ENCODE results near the gene MTHFD1L.

MTHFD1L gene

DNA sequence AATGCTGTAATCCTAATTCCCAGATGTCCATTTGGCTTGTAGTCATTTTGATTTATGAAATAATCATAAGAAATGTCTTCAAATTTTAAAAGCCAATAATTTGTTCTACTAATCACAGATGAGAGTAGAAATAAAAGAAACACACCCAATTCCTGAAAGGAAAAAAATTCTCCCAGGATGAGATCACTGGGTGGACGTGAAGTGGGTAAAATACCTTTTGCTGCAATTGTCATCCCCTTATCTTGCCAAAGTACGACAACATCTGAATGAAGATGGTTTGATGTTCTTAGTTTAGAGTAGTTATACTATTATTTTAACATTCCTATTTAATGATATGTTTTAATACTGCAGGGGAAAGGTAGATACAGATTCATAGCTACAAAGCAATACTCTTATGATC, 33.7 kb downstream of the MTHFD1L start:
- DNase-seq = no peak

DNA sequence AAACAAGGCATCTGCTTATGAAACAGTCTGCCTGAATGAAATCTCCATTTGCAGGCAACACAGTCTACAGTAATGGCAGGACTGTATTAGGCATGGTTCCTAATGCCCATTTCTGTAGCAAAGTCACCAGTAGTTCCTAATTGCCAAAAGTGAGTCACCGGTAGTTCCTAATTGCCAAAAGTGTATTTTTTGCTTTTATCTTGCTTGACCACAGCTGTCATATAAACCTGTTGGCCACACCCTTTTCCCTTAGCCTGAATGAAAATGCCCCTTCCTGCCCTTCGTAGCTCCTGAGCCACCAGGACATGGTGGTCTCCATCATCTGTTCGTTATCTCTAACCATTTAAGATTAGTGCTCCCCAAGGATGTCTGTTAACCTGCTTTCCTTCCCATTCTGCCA, 34.5 kb downstream of the MTHFD1L start:
- no peak for DNase-seq

- DNase-seq = no peak
Measured at GRCh38 chr6:150902142-150902776, 36.8 kb downstream of the MTHFD1L start.

DNA sequence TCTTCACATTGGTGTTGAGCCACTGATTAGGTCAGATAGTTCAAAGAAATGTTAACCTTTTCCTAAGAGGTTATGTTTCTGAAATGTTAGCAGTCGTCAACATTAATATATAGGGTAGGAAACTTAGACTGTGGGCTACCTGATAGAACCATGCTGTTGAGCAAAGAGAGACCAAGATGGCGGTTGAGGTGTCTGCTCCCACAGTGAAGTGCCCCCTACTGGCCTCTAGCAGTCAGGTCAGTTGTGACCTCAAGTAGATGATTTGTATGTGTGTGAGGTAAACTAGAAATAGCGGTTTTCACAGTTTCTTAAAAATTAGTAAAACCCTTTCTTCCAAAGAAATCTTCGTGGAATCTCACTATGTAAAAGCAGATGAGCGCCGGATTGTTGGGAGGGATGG, 40.3 kb downstream of the MTHFD1L start:
- no peak for DNase-seq

DNA sequence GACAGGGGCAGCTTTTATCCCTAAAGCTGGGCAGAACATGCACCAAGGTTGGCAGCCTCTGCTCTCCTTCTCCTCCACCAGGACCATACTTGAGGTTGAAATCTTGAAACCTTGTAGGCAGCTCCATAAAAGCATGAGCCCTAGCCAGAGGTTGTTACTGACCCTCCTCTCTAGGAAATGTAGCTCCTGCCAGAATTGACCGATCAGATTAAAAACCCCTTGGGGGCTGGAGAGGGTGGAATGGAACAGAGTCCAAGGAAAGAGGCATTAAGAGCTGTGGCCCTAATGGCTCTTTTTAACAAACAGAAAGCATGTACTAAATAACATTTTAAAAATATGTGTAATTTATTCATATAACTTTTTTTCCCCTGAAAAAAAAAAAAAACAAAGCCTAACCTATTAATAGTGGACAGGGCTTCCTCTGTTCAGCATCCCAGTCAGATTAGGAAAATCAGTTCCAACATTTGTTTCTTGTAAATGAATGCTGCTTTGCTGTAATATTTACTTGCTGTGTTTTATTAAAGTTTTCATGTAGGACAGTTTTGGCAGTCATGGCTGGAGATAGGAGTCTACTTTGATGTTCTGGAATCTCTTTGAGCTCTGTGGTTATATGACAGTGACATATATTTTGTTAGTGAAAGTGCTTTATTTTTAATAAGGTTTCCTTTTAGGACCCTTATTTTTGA, 41.3 kb downstream of the MTHFD1L start:
- no peak for DNase-seq

GRCh38 chr6:150907383-150907782, 41.9 kb downstream of the MTHFD1L start:
- no peak for DNase-seq

GRCh38 chr6:150908901-150909300, 43.4 kb downstream of the MTHFD1L start:
- DNase-seq = no peak

DNA sequence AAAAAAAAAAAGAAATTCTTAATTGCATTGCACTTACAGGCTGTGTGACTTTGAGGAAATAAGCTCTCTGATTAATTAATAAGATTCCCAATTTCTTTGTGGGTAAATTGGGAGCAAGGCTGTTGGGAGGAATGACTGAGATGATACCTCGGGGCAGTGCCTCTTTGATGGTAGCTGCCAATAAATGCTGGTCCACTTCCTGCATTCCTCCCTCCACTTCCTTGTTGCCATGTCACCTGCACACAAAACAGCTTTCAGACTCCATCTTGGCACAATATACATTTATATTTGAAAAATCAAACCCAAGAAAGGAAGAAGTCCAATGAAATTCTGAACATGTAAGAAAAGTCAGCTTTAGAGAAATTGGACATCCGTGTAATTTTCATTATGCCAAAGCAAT, 45.1 kb downstream of the MTHFD1L start:
- no peak for DNase-seq

DNA sequence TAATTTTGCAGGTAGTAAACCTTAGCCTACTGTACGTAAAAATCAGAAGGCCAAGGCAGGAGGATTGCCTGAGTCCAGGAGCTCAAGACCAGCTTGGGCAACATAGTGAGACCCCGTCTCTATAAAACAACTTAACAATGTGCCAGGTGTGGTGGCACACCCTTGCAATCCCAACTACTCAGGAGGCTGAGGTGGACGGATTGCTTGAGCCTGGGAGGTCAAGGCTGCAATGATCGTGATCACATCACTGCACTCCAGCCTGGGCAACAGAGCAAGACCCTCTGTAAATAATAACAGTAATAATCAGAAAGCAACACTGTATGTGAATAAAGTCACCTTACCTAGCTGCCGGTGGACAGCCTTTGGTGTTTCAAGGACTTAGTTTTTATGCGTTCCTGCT, 48.9 kb downstream of the MTHFD1L start:
- no peak for DNase-seq

- no peak for DNase-seq
Measured at GRCh38 chr6:150915131-150915879, 49.8 kb downstream of the MTHFD1L start.

GRCh38 chr6:150915880-150916265, 50.4 kb downstream of the MTHFD1L start:
- DNase-seq = no peak

DNA sequence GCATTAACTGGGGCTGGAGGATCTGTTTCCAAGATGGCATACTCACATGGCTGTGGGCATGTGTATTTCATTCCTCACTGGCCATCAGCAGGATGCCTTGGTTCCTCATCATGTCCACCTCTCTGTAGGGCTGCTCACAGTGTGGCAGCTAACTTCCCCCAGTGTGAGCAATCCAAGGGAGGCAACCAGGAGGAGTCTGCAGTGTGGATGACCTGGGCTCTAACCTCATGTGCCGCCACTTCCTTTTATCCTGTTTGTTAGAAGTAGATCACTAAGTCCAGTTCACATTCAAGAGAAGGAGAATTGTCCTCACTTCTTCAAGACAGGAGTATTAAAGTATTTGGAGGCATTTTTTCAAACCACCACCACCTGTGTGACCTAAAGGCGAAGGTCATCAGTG, 54.4 kb downstream of the MTHFD1L start:
- DNase-seq = no peak

GRCh38 chr6:150922137-150922536, 56.6 kb downstream of the MTHFD1L start:
- no peak for DNase-seq

DNA sequence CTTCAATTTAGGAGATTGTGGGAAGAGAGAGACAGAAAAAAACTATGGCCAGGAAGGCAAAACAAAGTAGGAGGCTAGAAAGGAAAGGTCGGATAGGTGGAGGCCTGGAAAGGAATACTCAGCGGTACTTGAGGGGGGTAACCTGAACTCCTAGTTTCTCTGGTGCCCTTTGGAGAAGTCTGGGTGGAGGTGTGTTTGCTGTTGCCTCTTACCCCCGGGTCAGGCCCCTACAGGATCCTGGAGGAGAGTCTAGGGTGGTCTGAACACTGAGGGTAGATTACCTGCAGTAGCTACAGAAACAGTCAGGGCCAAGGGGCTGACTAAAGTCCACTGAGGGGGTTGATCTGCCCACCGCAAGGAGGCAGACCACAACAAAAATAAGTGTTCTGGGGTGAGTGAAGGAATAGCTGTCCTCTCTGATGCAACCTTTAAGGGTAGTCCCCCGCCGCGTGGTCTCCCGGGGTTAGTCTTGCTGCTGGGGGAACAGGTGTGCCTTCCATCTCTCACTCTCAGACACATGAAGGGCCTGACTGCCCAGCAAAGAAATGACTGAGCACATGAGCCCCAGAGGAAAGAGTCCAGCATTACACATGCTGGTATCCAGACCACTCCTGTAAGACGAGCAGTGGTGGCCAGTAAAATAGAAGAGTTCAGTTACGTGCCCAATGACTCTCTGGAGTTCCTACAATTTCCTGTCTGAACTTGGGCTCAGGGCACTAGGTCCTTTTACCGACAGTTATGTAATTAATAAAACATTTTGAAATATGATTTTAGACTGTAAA, 59.5 kb downstream of the MTHFD1L start:
- DNase-seq = no peak

DNA sequence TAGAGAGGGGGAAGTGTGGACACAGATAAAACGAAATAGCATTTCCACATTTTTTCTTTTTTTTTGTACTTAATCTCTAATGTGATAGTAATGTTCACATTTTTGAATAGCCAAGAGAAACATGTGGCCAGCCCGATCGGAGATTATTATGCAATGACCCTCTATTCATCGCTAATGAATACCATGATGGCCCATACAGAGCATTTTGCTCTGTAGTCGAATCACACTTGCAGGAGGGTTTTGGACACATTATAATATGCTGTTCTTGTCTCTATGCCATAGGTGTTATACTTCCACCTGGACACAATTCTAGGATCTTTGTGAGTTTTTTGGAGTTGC, 60.1 kb downstream of the MTHFD1L start:
- DNase-seq = no peak

- no peak for DNase-seq
Measured at GRCh38 chr6:150925976-150926375, 60.5 kb downstream of the MTHFD1L start.

DNA sequence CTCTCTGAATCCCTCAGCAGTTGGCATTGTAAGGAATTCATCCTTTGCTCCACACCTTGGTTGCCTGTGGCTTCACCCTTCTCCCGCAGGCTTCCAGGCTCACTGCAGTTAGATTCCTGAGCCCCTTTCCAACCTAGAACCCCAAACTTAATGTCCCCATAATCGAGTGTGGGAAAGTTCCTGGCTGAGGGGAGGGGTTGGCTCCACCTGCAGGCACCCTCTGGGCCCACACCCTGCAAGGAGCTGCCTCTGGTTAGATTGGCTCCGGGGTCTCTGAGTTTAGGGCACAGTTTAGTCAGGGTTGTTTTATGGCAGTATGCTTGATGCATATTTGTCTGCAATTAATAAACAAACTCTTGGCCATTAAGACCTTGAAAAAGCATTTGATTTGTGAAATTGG, 63.4 kb downstream of the MTHFD1L start:
- no peak for DNase-seq

- no peak for DNase-seq
Measured at GRCh38 chr6:150929416-150929815, 63.9 kb downstream of the MTHFD1L start.

DNA sequence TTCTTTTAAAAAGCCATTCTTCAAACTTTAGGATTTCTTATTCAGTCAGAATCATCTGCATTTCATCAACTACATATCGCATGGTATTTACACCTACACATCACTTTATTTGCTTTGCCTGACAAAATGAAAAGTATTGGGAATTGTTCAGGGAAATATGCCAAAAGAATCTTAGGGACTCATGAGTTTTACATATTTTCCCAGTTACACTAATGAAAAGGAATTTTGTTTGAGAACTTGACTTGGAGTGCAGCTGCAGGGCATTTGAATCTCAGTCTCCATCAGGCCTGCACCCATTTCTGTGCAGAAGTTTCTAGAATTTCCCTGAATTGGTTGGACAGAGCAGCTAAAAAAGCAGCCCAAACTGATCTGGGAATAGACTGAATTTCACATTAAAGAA, 65.3 kb downstream of the MTHFD1L start:
- DNase-seq = no peak

DNA sequence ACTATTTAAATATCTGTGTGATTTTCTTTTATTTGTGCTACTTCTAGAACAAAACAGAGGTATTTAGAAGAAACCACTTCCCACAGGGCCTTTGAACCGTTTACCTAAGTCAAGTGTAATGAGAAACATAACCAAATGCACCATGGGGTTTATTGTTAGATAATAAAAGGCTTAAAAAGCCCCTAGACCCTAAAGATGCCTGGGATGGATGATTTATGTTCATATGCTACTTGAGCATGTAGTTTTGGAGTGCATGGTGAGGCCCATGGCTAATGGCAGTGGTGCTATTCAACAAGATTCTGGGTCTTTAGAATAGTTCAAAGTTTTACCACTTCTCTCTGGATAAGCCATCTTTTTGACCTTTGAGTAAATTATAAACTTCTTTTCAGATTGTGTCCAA, 65.9 kb downstream of the MTHFD1L start:
- DNase-seq = no peak

- DNase-seq = no peak
Measured at GRCh38 chr6:150932996-150933395, 67.5 kb downstream of the MTHFD1L start.

GRCh38 chr6:150934380-150934779, 68.9 kb downstream of the MTHFD1L start:
- DNase-seq = no peak

GRCh38 chr6:150936021-150936555, 70.6 kb downstream of the MTHFD1L start:
- no peak for DNase-seq
